Suppressor macrophage (primary cell): Measurements from ENCODE around the gene WNT2B.
A peak's percentile ranks its signal among the peaks of the same experiment; 100 is the strongest.

Experiments used
- DNase-seq, 4 experiments: peaks; one replicate each; pipeline ENCODE4 v3.0.0-alpha.2; 2020 to 2022

The WNT2B gene

DNA sequence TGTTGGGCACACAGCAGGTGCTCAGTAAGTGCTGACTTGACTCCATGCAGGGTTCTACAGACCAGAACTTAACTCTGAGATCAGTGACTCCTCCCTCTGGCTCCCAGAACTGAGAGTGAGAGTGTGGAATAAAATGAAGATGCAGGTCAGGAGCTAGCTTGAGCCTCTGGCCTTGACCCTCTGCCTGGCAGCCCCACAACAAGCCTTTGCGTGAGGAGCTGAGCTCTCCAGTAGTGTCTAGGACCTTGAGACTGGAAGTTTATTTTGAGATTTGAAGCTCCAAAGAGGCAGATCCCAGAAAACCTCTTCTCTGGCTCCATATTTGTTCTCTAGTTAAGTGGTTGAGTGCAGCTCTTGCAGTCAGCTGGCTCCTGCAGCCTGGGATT, 3.4 kb upstream of the WNT2B start:
- no peak for DNase-seq

GRCh38 chr1:112505878-112506277, 2.9 kb upstream of the WNT2B start:
- DNase-seq, result no peak

DNA sequence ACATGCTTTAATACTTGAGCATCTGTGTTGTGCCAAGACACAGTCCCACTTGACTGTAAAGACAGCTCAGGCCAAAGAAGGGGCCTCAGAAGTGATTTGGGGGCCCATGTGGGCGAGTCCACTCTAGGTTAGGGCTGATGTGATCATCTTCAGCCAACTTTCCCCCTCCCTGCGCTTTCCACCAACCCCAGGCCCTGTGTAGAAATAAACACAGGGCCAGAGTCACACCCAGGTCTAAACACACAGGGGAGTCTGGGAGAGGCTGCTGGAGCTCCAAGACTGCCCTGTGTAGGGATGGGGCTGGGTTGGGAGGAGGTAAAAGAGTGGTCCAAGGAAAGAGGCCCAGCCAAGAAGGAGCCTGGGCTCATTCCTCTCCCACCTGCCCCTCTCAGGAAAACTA, 2.5 kb upstream of the WNT2B start:
- no peak for DNase-seq

- DNase-seq, result no peak
Measured at GRCh38 chr1:112506731-112507130, 2.0 kb upstream of the WNT2B start.

DNA sequence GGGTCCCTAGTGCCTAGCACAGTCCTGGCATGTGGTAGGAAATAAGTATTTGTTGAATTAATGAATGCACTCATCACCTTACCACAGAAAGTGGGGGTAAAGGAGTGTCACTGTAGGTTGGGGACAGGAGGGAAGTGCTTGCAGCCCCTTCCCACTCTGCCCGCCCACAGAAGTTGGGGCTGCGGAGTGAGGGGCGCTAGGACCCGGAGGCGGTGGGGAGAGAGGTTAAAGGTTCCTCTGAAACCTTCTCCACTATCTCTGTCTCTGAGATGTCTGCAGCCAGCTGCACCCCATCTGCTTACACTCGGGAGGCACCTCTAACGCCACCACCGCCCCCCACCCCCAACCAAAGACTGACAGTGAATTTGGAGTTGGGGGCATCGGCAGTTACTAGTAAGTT, 1.4 kb upstream of the WNT2B start:
- no peak for DNase-seq

GRCh38 chr1:112507921-112508277, 866 bp upstream of the WNT2B start:
- peak in 2 of 4 experiments; percentile 29 to 52 for DNase-seq

DNA sequence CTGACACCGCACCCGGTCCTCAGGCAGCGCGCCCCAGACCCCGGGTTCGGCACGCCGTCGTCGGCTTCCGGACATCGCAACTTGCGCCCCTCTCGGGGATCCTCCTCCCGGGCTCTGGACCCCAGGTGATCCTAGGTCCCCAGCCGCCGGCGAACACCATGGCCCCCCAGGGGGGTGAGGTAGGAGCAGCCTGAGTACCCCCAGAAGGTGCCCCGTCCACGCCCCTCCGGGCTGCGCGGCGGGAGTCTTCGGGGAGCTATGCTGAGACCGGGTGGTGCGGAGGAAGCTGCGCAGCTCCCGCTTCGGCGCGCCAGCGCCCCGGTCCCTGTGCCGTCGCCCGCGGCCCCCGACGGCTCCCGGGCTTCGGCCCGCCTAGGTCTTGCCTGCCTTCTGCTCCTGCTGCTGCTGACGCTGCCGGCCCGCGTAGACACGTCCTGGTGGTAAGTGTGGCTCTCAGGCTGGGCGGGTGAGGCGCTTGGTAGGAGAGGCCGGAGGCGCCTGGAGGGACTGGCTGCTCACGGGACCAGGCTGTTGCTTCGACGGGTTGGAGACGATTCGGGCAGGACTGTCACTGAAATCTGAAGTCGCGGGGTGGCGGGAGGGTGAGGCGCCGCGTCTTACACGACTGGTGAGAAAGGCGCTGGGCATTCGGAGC, 367 bp downstream of the WNT2B start:
- peak in 3 of 4 experiments; percentile 19 to 37 (median 22) for DNase-seq

DNA sequence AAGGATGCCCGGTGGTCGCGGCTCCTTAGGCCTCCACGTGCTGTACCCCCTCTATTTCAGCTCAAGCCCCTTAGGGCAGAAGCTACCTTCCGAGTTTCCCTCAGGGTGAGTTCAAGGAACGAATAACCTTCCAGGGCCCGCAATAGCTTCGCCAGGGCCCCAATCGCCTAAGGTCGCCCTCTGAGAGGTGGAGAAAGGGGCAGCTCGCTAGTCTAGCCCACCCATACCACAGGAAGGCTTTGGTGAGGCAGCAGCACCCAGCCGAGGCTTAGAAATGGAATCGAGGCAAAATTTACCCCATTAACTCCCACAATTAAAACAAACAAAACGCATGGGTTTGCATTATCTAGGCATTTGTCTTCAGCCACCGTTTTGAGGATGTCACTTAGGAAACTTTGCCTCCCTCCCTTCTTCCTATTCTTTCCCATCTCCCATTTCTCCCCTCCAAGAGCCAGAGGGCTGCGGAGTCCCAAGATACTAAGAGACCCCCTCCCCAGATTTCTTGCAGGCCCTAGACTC, 954 bp downstream of the WNT2B start:
- DNase-seq, result no peak

GRCh38 chr1:112510340-112510739, 1.6 kb downstream of the WNT2B start:
- no peak for DNase-seq

GRCh38 chr1:112511897-112512296, 3.1 kb downstream of the WNT2B start:
- no peak for DNase-seq

DNA sequence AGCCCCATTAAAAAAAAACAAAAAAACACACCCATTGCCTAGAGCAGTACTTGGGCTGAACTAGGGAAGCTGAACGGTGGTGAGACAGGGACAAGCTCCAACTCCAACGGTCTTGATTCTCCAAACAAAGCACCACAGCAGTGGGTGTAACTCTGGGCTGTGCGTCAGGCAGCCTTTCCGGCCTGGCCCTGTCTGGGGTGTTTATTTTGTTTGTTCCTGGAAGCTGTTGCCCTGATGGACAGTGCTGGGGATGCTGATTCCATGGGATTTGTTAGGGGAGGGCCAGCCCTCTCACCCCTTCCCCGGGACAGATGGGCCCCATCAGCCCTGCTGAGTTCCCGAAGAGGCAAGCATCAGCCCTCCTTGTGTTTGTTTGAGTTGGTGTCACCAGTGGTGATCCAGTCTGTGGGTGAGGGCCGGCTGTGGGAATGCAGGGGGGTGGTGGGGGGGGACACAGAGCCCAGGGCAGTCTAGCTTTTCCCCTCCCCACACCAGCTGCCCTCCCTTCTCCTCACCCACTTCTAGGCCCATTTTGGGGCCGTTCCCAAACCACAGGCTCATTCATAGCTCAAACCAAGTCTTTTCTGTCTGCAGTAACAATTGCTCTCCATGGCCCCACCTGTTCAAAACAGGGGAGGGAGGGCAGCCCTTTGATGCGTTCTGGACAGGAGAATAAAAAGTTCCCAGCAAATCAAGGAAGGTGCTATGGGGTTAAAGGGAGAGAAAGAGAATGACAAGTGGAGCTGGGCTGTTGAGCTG, 4.5 kb downstream of the WNT2B start:
- no peak for DNase-seq

DNA sequence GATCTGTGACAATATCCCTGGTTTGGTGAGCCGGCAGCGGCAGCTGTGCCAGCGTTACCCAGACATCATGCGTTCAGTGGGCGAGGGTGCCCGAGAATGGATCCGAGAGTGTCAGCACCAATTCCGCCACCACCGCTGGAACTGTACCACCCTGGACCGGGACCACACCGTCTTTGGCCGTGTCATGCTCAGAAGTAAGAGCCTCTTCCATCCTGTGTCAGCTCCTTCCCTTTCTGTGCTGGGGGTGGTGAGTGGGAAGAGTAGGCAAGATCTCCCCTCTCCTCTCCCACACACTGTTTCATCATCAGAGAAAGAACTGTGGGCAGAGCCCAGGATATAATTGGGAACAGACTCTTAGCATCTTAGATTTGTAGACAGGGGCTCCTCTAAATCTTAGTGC, 6.1 kb downstream of the WNT2B start:
- DNase-seq, result peak in 2 of 4 experiments; percentile 4 to 27

GRCh38 chr1:112515311-112516009, 6.7 kb downstream of the WNT2B start:
- DNase-seq, result no peak

GRCh38 chr1:112516141-112516540, 7.4 kb downstream of the WNT2B start:
- DNase-seq, result no peak

DNA sequence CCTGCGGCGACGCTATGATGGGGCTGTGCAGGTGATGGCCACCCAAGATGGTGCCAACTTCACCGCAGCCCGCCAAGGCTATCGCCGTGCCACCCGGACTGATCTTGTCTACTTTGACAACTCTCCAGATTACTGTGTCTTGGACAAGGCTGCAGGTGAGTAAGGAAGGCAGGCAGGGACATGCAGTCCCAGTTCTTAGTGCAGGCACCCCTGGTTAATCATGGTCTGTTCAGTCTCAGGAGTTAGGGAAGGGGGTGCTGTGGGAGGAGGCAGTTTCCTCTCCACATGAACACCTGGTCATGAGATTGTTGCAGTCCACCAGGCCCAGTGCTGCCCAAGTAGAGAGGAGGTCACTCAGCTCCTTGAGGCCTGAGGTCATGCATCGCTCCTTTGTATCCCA, 8.5 kb downstream of the WNT2B start:
- DNase-seq, result no peak

- DNase-seq, result no peak
Measured at GRCh38 chr1:112517646-112518045, 8.9 kb downstream of the WNT2B start.

GRCh38 chr1:112518186-112518585, 9.4 kb downstream of the WNT2B start:
- no peak for DNase-seq

DNA sequence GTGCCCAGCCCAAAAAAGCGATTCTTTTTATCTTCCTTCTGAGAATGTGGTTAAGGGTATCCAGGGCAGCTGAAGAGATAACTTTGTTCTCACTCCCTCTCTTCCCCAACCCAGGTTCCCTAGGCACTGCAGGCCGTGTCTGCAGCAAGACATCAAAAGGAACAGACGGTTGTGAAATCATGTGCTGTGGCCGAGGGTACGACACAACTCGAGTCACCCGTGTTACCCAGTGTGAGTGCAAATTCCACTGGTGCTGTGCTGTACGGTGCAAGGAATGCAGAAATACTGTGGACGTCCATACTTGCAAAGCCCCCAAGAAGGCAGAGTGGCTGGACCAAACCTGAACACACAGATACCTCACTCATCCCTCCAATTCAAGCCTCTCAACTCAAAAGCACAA, 11.4 kb downstream of the WNT2B start:
- no peak for DNase-seq

DNA sequence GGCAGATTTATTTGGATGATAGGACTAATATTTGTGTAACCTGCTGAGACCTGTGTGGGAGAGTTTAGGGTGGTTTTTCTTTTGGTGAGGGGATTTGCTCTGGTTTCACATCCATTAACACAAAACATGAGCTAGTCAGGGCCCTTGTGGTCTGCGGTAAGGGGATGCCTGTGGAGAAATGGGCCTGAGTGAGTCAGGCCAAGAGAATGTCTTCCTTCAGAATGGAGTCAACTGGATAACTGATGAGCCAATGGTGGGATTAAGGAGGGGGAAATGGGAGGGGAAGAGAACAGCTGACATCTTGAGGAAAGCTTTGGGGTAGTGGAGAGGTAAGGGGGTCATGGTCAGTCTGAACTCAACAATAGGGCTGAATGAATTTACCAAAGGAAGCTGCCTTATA, 13.9 kb downstream of the WNT2B start:
- DNase-seq, result no peak

DNA sequence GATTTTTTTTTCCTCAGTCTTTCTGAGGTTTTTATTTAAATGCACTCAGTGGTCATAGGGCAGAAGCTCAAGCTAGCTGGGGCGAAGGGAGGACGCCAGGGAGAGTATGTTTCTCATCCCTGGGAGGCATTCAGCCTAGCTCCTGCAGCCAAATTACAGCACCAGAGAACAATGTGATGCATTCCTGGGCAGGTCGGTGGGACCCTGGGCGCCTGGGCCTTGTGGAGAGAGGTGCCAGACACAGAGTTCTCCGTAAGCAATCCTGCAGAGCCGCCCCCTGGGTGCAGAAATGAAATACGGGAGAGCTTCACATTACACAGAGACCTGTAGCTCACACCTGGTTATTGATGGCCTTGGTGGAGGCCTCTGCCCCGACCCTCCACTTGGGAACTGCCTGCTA, 15.5 kb downstream of the WNT2B start:
- no peak for DNase-seq

- no peak for DNase-seq
Measured at GRCh38 chr1:112524986-112525385, 16.2 kb downstream of the WNT2B start.

GRCh38 chr1:112527266-112528010, 18.7 kb downstream of the WNT2B start:
- DNase-seq, result no peak

DNA sequence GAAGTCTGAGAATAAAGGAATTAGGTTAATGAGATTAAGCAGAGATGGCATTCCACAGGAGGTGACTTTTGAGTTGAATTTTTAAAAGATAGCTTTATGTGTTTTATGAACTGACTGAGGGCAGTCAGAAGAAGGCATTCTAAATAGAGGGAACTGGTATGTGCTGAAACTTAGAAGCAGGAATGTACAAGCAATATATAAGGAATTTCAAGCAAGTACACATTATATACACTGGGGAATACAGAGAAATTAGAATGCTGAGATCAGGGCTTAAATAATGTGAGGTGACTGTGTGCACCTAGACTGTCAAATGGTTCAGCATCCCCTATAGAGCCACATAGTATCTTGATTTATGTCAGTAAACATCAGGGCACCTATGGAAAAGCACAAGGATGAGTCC, 19.3 kb downstream of the WNT2B start:
- no peak for DNase-seq
